HepG2 (cell line): ENCODE measurements around the gene COL18A1. TPM values are rescaled to one million over a fixed set of nuclear protein-coding genes. Genes with fewer than 3 reads are reported as not detected.
A peak's percentile ranks its signal among the peaks of the same experiment; 100 is the strongest.

Experiments used
- ATAC-seq: fragments of 200-7000 bp; cut with Tn5 transposase; 3 replicates; pipeline ENCODE4 v1.9.1; 2020; ENCODE audit warnings: mild to moderate bottlenecking, moderate library complexity
- BruUV-seq: library from RNA; stranded (reverse); fragments of 400-500 nt; replicated peaks from 2 replicates; lab custom pipeline; 2021; lab: Mats Ljungman, UMichigan
- CTCF ChIA-PET: fragments of 300-600 bp; formaldehyde crosslinking; extraction: SDS; loops from one replicate; lab custom pipeline; 2021; ENCODE audit warnings: low total read pairs, inconsistent platforms, low intra/inter-chr PET ratio; lab: Yijun Ruan, JAX
- POLR2A ChIA-PET: fragments of 350-600 bp; sonication (Branson Sonifier 250); formaldehyde crosslinking; loops from one replicate; lab custom pipeline; 2020; ENCODE audit warnings: antibody characterized with exemption, inconsistent platforms; lab: Yijun Ruan, JAX
- DNase-seq: peaks from one replicate; pipeline ENCODE4 v3.0.0-alpha.2; 2015; ENCODE audit warnings: low spot score
- FAIRE-seq: peaks from 3 replicates; lab custom pipeline; 2011; peaks lifted over from hg19 to GRCh38; lab: Jason Lieb, UNC
- H2AFZ ChIP-seq: one replicate; pipeline ENCODE4 v1.6.1; 2011; ENCODE audit warnings: low read length, inconsistent platforms
- H3K27ac ChIP-seq: fragments of 300-600 bp; 3 replicates; pipeline ENCODE4 v1.8.0; 2011; ENCODE audit warnings: mixed run types, mild to moderate bottlenecking, mixed read lengths, low read length, inconsistent platforms; ENCODE audit not compliant: insufficient read depth; ENCODE audit errors: extremely low read length
- H3K27me3 ChIP-seq, 2 experiments: fragments of 200-600 bp in 1 of 2; 2 replicates in 1 of 2; 3 replicates in 1 of 2; pipeline versions ENCODE4 v1.6.0 to v1.8.0; 2011; ENCODE audit warnings: low read length in 2 of 2, mild to moderate bottlenecking in 2 of 2, moderate library complexity in 2 of 2, inconsistent platforms in 1 of 2; ENCODE audit not compliant: insufficient read depth in 2 of 2, control insufficient read depth in 1 of 2
- H3K36me3 ChIP-seq, 2 experiments: fragments of 200-600 bp in 1 of 2; replicated peaks in 1 of 2; 2 replicates in 1 of 2; 3 replicates in 1 of 2; pipeline versions ENCODE4 v1.5.1 to v1.8.0; 2011; ENCODE audit warnings: low read length in 2 of 2, inconsistent platforms in 1 of 2; ENCODE audit not compliant: insufficient read depth in 2 of 2, control insufficient read depth in 1 of 2
- H3K4me1 ChIP-seq: 2 replicates; pipeline ENCODE4 v1.5.1; 2012; ENCODE audit warnings: low read length, inconsistent platforms; ENCODE audit not compliant: insufficient read depth
- H3K4me2 ChIP-seq: 2 replicates; pipeline ENCODE4 v1.6.0; 2011; ENCODE audit warnings: low read depth, low read length, inconsistent platforms
- H3K4me3 ChIP-seq, 3 experiments: fragments of 200-600 bp in 1 of 3; sonication (generic), shearing (Covaris generic) in 1 of 3; replicated peaks in 1 of 3; 2 replicates each; pipeline ENCODE4 v1.5.1; 2011 to 2016; ENCODE audit warnings: low read length in 3 of 3, inconsistent platforms in 2 of 3, low read depth in 2 of 3, mild to moderate bottlenecking in 2 of 3, control low read depth in 1 of 3, mixed read lengths in 1 of 3; ENCODE audit not compliant: insufficient read depth in 1 of 3
- H3K79me2 ChIP-seq: one replicate; pipeline ENCODE4 v1.6.1; 2011; ENCODE audit warnings: low read length, inconsistent platforms; ENCODE audit not compliant: insufficient read depth
- H3K9ac ChIP-seq: 2 replicates; pipeline ENCODE4 v1.6.0; 2011; ENCODE audit warnings: mild to moderate bottlenecking, low read depth, low read length, inconsistent platforms; ENCODE audit not compliant: insufficient read depth
- H3K9me3 ChIP-seq: 2 replicates; pipeline ENCODE4 v1.5.1; 2012; ENCODE audit warnings: mild to moderate bottlenecking, low read length
- H4K20me1 ChIP-seq: 2 replicates; pipeline ENCODE4 v1.6.0; 2011; ENCODE audit warnings: inconsistent platforms, mild to moderate bottlenecking, low read length, moderate library complexity; ENCODE audit not compliant: insufficient read depth
- ARNTL ChIP-seq: sonication (generic); formaldehyde crosslinking; IDR thresholded peaks from 2 replicates; pipeline ENCODE4 v1.4.0; 2020; ENCODE audit warnings: mild to moderate bottlenecking, missing genetic modification reagents
- ATF7-NPFF ChIP-seq: sonication (generic); formaldehyde crosslinking; IDR thresholded peaks from 2 replicates; pipeline ENCODE4 v1.8.1; 2023; ENCODE audit warnings: mild to moderate bottlenecking, low read depth, missing genetic modification reagents, moderate library complexity
- KAT7 ChIP-seq: IDR thresholded peaks from 2 replicates; pipeline ENCODE4 v1.6.1; 2018; ENCODE audit warnings: borderline replicate concordance, missing compliant biosample characterization
- MAFK ChIP-seq, 2 experiments: IDR thresholded peaks in 1 of 2; conservative IDR thresholded peaks in 1 of 2; 2 replicates each; pipeline ENCODE4 v1.6.1; 2011; ENCODE audit warnings: improper control_type of control experiment in 2 of 2, low read length in 2 of 2
- NFE2 ChIP-seq: sonication (generic); formaldehyde crosslinking; IDR thresholded peaks from 2 replicates; pipeline ENCODE4 v1.4.0; 2020; ENCODE audit warnings: missing genetic modification reagents
- PHF8 ChIP-seq: sonication (generic); formaldehyde crosslinking; IDR thresholded peaks from 2 replicates; pipeline ENCODE4 v1.5.0; 2020; ENCODE audit warnings: missing genetic modification reagents
- SAP130 ChIP-seq: IDR thresholded peaks from 2 replicates; pipeline ENCODE4 v1.6.1; 2016; ENCODE audit warnings: low read depth
- SMYD3 ChIP-seq: sonication (generic); formaldehyde crosslinking; IDR thresholded peaks from 2 replicates; pipeline ENCODE4 v1.8.1; 2023; ENCODE audit warnings: mild to moderate bottlenecking, missing genetic modification reagents
- SP5 ChIP-seq: IDR thresholded peaks from 2 replicates; pipeline ENCODE4 v1.6.1; 2016; ENCODE audit warnings: low read depth, borderline replicate concordance
- STAG1 ChIP-seq: sonication (generic); formaldehyde crosslinking; IDR thresholded peaks from 2 replicates; pipeline ENCODE4 v1.4.0; 2020; ENCODE audit warnings: missing genetic modification reagents
- TEAD3 ChIP-seq: optimal IDR thresholded peaks from 2 replicates; pipeline ENCODE3; 2016; ENCODE audit warnings: borderline replicate concordance
- ZEB1 ChIP-seq: IDR thresholded peaks from 2 replicates; pipeline ENCODE4 v1.6.1; 2012; ENCODE audit warnings: mild to moderate bottlenecking, low read depth, inconsistent platforms; ENCODE audit not compliant: insufficient replicate concordance
- ZMYM4 ChIP-seq: sonication (generic); formaldehyde crosslinking; IDR thresholded peaks from 2 replicates; pipeline ENCODE4 v1.8.1; 2023; ENCODE audit warnings: mild to moderate bottlenecking, missing genetic modification reagents
- ZNF451 ChIP-seq: sonication (generic); formaldehyde crosslinking; IDR thresholded peaks from 2 replicates; pipeline ENCODE4 v1.5.0; 2020; ENCODE audit warnings: mild to moderate bottlenecking, missing genetic modification reagents
- ZNF543 ChIP-seq: sonication (generic); formaldehyde crosslinking; IDR thresholded peaks from 2 replicates; pipeline ENCODE4 v1.4.0; 2020; ENCODE audit warnings: mild to moderate bottlenecking, missing genetic modification reagents
- ZNF570 ChIP-seq: sonication (generic); formaldehyde crosslinking; IDR thresholded peaks from 2 replicates; pipeline ENCODE4 v1.4.0; 2020; ENCODE audit warnings: mild to moderate bottlenecking, missing genetic modification reagents, borderline replicate concordance
- ZNF614 ChIP-seq: IDR thresholded peaks from 2 replicates; pipeline ENCODE4 v1.6.1; 2018; ENCODE audit warnings: missing biosample characterization, missing genetic modification reagents, inconsistent platforms, borderline replicate concordance
- ZNF770 ChIP-seq: sonication (generic); formaldehyde crosslinking; IDR thresholded peaks from 2 replicates; pipeline ENCODE4 v1.5.0; 2020; ENCODE audit warnings: mild to moderate bottlenecking, missing genetic modification reagents
- WGBS: methylation state at CpG from one replicate; pipeline ENCODE4 v1.1.6; 2017; ENCODE audit warnings: low lambda C conversion rate; 5-methylcytosine and 5-hydroxymethylcytosine counted together
- in situ Hi-C: cut with HindIII; loops from 2 replicates; pipeline ENCODE4 v1.10.0; 2017; ENCODE audit warnings: low pct_unique_long_range_greater_than_20kb; ENCODE audit not compliant: extremely low pct_ligation_motif_present
- intact Hi-C: fragments of 100-400 bp; cut with micrococcal nuclease; formaldehyde crosslinking; loops from one replicate; pipeline ENCODE4 v1.10.0; 2022; ENCODE audit not compliant: unreplicated experiment
- polyA plus RNA-seq, 8 experiments: library from polyadenylated mRNA; depleted of rRNA in 3 of 8; stranded (reverse) in 7 of 8; unstranded in 1 of 8; fragments of >200 nt; fragmentation: Illumina TruSeq in 4 of 8; extraction: Trizol in 4 of 8; gene quantifications; 2 replicates each; pipeline versions ENCODE4 v1.2.1 to v1.2.3, GENCODE V29; 2011 to 2016; ENCODE audit warnings: low read depth in 4 of 8, missing spikeins in 1 of 8, mixed read lengths in 1 of 8; ENCODE audit not compliant: insufficient read depth in 1 of 8
- total RNA-seq, 5 experiments: library from RNA; depleted of rRNA; stranded (reverse); fragments of >200 nt; fragmentation: Illumina TruSeq; extraction: Trizol; gene quantifications; 2 replicates each; pipeline ENCODE4 v1.2.3, GENCODE V29; 2016; ENCODE audit warnings: low read depth in 1 of 5
- TF ChIP-seq, protein P1 (sequence below): sonication (generic); formaldehyde crosslinking; IDR thresholded peaks from 2 replicates; pipeline ENCODE4 v1.4.0; 2020; ENCODE audit warnings: missing genetic modification reagents

The COL18A1 gene
- total and polyA plus RNA-seq, 2 of the 13 experiments (the other 11 are each of a cell fraction or from before 2014, with no cell fraction given): 79.0 to 102 TPM

DNA sequence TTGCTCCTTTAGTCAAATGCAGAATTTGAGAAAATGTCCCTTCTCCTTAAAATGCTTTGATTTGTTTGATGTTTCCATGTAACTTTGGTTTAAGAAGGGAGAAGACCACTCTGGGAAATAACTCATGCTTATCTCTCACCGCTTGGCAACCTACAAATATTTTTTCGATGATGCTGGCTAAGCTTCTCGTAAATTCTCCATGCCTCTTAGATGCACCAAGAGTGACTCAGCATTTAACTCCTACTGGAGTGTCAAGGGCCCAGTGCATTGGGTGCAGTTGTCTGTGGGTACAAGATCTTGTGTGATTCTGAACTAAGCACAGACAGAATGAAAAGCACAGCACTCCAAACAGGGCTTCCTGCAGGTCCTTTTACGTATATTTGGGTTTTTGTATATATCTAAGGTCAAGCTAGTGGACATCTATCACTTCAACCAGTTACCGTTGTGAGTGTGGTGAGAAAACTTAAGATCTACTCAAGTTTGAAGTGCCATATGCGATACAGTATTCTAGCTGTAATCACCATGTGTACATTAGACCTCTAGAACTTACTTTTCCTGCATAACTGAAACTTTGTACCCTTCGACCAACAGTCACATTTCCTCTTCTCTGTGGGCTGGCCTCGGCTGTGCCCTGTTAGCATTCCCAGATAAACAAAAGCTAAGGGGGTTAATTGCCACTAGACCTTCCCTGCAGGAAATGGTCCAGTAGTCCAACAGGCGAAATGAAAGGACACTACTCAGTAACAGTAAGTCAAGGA, 55.8 kb downstream of the COL18A1 start:
- no peak overlapping the region for H3K9ac ChIP-seq
- peaks cover 15% of the 10 kb centered on the region for H3K9me3 ChIP-seq
- no peak overlapping the region for H2AFZ ChIP-seq
- FAIRE-seq (no peak), DNase-seq (peak; percentile 55), ATAC-seq (no peak)
- no peaks in the 10 kb centered on the region for H4K20me1 ChIP-seq
- ChIA-PET POLR2A (interaction anchor here (0.9 to 1.7 kb wide), 4 partner anchors 9 to 65 kb away, joined by 4 to 13 read pairs (median 7); no protein-coding TSS in a partner anchor), CTCF (no interaction called here)
- no TSS peak for BruUV-seq
- intact Hi-C loops: no loop called here
- peaks cover 25% of the 10 kb centered on the region for H3K79me2 ChIP-seq
- H3K36me3 ChIP-seq: peaks cover 7 to 17% of the 10 kb centered on the region in 2 experiments; a peak in 4 of 5 replicates
- H3K4me3 ChIP-seq: no peak overlapping the region
- peaks cover 58% of the 10 kb centered on the region for H3K4me1 ChIP-seq
- 81% methylated on average over 9 of the region's 9 CpGs for WGBS
- H3K27me3 ChIP-seq: no peaks in the 10 kb centered on the region
- H3K27ac ChIP-seq: peak overlapping the region; percentile 64
- no peak overlapping the region; the same call in 1 of the 2 replicates for H3K4me2 ChIP-seq
- in situ Hi-C loops: no loop called here
- peak; percentile 33; the same call in 1 of the 2 replicates for TF ChIP-seq SAP130 (CRISPR knock-in tag)
- TF ChIP-seq ZNF614: no peak
- no peak for TF ChIP-seq ZEB1
- TF ChIP-seq KAT7: no peak
- TF ChIP-seq MAFK (conservative IDR thresholded peaks at IDR 0.05 in 1 of 2, IDR thresholded peaks at IDR 0.05 in 1 of 2; ENCODE audit: low read length in 2 of 2): peak; percentile 33 to 47; a peak in 3 of 4 replicates
- TF ChIP-seq, protein P1, sequence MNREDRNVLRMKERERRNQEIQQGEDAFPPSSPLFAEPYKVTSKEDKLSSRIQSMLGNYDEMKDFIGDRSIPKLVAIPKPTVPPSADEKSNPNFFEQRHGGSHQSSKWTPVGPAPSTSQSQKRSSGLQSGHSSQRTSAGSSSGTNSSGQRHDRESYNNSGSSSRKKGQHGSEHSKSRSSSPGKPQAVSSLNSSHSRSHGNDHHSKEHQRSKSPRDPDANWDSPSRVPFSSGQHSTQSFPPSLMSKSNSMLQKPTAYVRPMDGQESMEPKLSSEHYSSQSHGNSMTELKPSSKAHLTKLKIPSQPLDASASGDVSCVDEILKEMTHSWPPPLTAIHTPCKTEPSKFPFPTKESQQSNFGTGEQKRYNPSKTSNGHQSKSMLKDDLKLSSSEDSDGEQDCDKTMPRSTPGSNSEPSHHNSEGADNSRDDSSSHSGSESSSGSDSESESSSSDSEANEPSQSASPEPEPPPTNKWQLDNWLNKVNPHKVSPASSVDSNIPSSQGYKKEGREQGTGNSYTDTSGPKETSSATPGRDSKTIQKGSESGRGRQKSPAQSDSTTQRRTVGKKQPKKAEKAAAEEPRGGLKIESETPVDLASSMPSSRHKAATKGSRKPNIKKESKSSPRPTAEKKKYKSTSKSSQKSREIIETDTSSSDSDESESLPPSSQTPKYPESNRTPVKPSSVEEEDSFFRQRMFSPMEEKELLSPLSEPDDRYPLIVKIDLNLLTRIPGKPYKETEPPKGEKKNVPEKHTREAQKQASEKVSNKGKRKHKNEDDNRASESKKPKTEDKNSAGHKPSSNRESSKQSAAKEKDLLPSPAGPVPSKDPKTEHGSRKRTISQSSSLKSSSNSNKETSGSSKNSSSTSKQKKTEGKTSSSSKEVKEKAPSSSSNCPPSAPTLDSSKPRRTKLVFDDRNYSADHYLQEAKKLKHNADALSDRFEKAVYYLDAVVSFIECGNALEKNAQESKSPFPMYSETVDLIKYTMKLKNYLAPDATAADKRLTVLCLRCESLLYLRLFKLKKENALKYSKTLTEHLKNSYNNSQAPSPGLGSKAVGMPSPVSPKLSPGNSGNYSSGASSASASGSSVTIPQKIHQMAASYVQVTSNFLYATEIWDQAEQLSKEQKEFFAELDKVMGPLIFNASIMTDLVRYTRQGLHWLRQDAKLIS (CRISPR knock-in tag): no peak
- no peak for TF ChIP-seq ZMYM4
- TF ChIP-seq STAG1: no peak
- TF ChIP-seq SMYD3 (CRISPR knock-in tag): no peak
- peak; percentile 26; the same call in 1 of the 2 replicates for TF ChIP-seq NFE2 (CRISPR knock-in tag)
- no peak for TF ChIP-seq PHF8
- no peak for TF ChIP-seq ATF7-NPFF (CRISPR knock-in tag)
- 0 out of 2 replicates have a peak, but pooled peaks have one; percentile 31 for TF ChIP-seq SP5
- no peak for TF ChIP-seq ZNF451
- TF ChIP-seq ZNF543: no peak
- TF ChIP-seq TEAD3 (CRISPR knock-in tag): no peak
- TF ChIP-seq ZNF570 (CRISPR knock-in tag): no peak
- no peak for TF ChIP-seq ARNTL (CRISPR knock-in tag)
- no peak for TF ChIP-seq ZNF770 (CRISPR knock-in tag)
